ENCODE data around the gene CTDSP1.

CTDSP1 gene

DNA sequence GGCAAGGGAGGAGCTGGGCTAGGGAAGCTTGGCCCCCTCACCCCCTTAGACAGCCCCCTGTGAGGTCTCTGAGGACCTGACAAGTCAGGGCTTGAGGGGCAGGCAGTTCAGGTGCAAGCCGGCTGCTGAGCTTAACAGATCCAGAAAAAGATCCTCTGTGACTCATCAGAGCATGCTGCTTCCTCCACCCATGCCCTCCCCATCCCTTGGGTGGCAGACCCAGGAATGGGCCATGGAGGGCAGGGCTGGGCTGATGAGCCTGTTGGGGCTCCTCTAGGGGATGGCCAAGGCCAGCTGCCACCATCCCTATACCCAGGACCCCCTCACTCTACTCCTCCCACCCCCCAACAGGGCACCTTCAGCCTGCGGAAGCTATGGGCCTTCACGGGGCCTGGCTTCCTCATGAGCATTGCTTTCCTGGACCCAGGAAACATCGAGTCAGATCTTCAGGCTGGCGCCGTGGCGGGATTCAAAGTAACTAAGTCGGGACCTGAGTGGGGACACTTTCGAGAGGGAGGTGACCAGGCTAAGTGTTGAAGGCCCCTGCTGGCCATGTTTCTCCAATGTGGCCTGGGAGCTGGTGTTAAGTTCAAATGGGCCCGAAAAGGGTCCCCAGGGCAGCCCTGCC is 15.7 kb upstream of the CTDSP1 start:
- no peak for FAIRE-seq

- FAIRE-seq: no peak
These were observed 14.7 kb upstream of the CTDSP1 start for GRCh38 chr2:218384975-218385374.

DNA sequence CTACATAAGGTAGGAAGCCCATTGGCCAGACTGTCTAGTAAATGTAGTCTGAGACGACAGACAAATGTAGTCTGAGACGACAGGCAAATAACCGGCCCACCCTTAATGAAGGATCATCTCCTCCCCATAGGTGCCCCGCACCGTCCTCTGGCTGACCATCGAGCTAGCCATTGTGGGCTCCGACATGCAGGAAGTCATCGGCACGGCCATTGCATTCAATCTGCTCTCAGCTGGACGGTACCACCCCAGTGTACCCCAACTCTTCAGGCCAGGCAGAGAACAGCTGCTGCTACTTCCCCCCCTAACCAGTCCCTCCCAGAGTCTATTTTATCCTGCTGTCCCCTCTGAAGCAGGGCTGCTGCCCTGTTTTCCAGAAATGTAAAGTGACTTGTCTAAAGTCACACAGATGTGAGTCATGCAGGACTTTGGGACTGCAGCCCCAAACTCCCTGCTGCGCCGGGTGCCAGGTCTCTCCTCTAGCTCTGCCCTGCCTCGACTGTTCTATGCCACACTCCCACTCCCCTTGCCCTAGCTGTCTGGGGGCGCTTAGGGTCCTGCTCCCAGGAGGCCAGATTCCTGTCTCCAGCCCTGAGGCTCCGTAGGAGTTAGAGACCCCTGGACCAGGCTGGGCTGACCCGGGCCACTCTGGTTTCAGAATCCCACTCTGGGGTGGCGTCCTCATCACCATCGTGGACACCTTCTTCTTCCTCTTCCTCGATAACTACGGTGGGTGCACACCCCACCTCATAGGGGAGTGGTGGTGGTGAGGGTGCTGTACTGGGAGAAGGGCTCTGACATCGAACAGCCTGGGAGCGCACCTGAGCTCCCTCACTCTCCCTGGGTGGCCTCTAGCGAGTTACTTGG is 12.9 kb upstream of the CTDSP1 start:
- no peak for FAIRE-seq

DNA sequence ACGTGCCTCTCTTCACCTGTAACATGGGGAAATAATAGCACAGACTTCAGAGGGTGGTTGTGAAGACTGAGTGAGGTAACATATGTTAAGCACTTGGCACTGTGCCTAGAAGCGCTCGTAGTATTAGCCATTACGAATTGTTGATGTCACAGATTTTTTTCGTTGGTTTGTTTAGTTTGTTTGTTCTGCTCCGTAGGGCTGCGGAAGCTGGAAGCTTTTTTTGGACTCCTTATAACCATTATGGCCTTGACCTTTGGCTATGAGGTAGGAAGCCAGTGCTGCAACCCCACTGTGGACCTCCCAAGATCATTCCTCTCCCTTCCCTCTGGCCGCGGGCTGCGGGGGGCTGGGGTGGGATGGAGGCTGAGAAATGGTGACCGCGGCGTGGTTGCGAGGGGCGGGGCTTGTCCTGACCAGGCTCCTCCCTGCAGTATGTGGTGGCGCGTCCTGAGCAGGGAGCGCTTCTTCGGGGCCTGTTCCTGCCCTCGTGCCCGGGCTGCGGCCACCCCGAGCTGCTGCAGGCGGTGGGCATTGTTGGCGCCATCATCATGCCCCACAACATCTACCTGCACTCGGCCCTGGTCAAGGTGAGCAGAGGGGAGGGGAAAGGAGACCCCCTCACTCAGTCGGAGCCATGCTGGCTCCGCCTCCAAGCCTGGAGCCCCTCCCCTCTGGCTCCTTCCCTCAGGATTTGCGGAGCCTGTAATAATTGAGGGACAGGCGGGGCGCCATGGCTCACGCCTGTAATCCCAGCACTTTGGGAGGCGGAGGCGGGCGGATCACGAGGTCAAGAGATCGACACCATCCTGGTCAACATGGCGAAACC is 12.1 kb upstream of the CTDSP1 start:
- no peak for FAIRE-seq

DNA sequence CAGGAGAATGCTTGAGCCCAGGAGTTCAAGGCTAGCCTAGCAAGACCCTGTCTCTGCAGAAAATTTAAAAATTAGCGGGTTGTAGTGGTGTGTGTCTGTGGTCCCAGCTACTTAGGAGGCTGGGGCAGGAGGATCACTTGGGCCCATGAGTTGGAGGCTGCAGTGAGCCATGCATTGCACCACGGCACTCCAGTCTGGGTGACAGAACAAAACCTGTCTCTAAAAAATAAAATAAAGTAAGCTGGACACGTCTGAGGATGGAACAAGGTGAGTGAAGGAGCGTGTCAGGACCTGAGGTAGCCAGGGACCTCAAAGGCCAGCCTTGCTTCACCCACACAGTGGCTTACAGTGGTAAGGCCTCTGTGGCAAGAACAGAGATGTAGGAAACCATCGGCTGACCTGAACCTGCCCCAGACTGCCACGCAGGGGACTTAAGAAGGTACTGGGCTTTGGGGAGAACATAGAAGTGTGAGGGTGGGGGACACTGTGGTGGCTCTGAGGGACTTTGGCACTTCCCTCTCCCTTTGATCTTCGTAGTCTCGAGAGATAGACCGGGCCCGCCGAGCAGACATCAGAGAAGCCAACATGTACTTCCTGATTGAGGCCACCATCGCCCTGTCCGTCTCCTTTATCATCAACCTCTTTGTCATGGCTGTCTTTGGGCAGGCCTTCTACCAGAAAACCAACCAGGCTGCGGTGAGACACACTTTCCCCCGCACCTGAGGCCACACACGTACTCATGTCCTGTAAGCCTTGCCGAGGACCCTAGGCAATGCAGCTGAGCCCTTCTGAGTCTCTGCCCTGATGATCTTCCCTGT is 10.1 kb upstream of the CTDSP1 start:
- FAIRE-seq: no peak

GRCh38 chr2:218391202-218391601 is 8.5 kb upstream of the CTDSP1 start:
- FAIRE-seq: no peak

GRCh38 chr2:218392459-218392858 is 7.2 kb upstream of the CTDSP1 start:
- no peak for FAIRE-seq

GRCh38 chr2:218392891-218393462 is 6.7 kb upstream of the CTDSP1 start:
- no peak for FAIRE-seq

GRCh38 chr2:218393750-218394290 is 5.8 kb upstream of the CTDSP1 start:
- FAIRE-seq: no peak

DNA sequence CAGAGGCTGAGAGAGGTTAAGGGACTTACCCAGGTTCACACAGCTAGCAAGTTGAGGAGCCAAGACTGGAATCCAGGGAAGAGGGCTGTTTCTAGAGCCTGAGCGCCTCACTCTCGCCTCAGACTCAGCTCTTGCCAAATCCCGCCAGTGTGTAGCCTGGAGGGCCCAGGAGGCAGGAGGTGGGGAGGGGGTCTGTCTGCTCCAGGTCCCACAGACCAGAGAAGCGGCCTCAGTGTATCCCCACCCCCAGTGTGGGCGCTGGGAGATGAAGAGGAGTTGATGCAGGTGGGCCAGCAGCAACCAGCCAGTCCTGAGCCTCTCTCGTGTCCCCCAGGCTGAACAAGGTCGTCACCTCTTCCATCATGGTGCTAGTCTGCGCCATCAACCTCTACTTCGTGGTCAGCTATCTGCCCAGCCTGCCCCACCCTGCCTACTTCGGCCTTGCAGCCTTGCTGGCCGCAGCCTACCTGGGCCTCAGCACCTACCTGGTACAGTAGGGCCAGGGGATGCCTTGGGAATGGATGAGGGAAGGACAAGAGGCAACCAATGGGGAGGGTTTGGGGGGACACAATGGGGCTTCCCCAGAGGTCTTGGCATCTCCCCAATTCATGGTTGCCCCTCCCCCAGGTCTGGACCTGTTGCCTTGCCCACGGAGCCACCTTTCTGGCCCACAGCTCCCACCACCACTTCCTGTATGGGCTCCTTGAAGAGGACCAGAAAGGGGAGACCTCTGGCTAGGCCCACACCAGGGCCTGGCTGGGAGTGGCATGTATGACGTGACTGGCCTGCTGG is 5.2 kb upstream of the CTDSP1 start:
- FAIRE-seq: no peak

DNA sequence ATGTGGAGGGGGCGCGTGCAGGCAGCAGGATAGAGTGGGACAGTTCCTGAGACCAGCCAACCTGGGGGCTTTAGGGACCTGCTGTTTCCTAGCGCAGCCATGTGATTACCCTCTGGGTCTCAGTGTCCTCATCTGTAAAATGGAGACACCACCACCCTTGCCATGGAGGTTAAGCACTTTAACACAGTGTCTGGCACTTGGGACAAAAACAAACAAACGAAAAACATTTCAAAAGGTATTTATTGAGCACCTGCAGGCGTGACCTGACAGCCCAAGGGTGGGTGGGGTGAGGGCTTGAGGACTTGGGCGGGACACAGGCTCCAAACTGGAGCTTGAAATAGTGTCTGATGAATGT is 4.6 kb upstream of the CTDSP1 start:
- no peak for FAIRE-seq

DNA sequence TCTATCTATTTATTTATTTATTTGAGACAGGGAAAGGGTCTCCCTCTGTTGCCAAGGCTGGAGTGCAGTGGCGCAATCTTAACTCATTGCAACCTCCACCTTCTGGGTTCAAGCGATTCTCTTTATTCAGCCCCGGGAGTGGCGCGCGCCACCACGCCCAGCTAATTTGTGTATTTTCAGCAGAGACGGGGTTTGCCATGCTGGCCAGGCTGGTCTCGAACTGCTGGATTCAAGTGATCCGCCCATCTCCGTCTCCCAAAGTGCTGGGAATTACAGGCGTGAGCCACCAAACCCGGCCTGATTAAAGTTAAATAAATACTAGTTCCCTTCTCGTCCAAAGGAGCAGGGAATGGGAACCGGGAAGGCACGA is 4.2 kb upstream of the CTDSP1 start:
- FAIRE-seq: no peak

- peak; percentile 83 for FAIRE-seq
These were observed 3.6 kb upstream of the CTDSP1 start for GRCh38 chr2:218395826-218396687.

DNA sequence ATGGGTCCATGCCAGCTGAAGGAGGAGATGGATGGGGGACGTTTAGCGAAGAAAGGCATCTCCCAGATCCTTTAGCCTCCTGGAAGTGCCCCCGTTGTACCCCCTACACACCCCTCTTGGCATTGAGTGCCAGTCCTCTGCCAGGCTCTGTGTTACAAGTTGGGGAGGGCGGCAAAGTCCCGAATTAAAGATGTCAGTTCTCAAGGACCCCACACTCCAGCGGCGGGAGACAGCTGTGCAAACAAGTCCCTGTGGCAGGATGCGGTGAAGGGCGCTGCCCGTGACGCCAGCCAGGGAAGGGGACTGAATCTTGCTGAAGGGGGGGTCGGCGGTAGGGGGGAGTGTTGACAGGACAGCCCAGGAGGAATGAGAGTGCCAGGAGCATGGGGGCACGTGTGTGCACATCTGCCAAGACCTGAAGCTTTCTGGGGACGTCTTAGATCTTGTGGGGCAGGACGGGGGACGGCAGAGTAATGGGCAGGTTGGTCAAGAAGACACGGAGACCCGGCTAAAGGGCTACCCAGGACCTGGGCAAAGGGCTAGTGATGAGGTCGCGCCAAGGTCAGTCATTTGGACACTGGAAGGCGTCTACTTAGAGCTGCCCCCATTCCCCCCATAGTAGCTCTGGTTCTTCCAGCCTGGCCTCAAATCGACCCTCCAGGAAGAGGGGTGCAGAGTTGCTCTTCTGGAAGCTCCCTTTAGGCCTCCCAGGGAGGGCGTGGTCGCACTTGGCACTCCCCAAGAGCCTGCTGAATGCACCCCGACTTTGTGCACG is 2.8 kb upstream of the CTDSP1 start:
- FAIRE-seq: no peak

DNA sequence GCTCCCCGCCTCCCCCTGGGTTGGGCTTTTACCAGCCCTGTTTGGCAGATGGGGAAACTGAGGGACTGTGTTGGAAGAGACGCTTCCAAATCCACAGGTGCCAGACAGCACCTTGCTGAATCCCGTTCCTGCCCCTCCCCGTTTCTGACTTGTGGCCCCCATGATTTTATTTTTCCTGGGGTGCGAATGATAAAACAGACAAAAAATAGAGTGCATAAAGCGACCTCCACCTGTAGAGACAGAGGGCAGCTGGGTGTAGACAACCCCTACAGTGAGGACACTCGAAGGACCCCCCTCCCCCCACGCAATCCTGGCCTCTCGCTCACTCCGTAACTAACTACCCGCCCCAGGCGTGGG is 2.2 kb upstream of the CTDSP1 start:
- FAIRE-seq: no peak

DNA sequence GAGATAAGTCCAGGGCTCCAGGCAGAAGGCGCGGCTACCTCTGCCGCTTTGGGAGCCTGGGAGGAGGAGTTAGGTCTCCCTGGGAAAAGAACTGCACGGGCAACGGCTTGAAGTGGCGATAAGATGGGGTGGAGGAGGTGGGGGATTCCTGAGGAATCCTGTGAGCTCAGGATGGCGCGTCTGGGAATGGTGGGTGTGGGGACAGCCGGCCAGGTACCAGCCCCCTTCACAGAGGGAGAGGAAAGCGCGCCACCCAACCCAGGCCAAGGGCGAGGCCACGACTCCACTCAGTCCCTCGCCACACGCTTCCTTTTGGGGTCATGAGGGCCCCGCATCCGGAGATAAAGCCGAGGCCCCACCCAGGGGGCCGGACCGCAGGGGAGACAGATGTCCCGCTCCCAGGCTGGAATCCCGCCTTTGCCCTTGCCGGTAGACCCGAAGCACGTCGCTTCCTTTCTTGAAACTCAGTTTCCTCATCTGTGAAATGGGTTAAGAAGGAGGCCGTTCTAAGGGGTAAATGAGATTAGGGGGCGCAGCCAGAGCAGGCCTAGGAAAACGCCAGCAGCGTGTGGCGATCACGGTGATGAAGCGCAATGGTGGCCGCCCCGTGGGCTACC is 1.7 kb upstream of the CTDSP1 start:
- peak; percentile 60 for FAIRE-seq

GRCh38 chr2:218398437-218399390 is 954 bp upstream of the CTDSP1 start:
- FAIRE-seq: no peak
